Endothelial cell of umbilical vein (primary cell): ENCODE data around the gene POU2AF3.

Experiments used
- EZH2 ChIP-seq: IDR thresholded peaks from 2 replicates; pipeline ENCODE4 v1.6.1; 2012; ENCODE audit warnings: borderline replicate concordance, low read depth, mild to moderate bottlenecking, moderate library complexity, low read length, inconsistent platforms; ENCODE audit not compliant: severe bottlenecking
- FOS ChIP-seq: IDR thresholded peaks from 2 replicates; pipeline ENCODE4 v1.6.1; 2011; ENCODE audit warnings: mild to moderate bottlenecking, low read length, moderate library complexity, borderline replicate concordance; ENCODE audit not compliant: insufficient read depth
- POLR2A ChIP-seq: IDR thresholded peaks from 2 replicates; pipeline ENCODE4 v1.6.1; 2012; ENCODE audit warnings: low read depth, mild to moderate bottlenecking, control low read depth, low read length
- POLR2AphosphoS5 ChIP-seq: IDR thresholded peaks from 2 replicates; pipeline ENCODE4 v1.6.1; 2012; ENCODE audit warnings: low read depth, mild to moderate bottlenecking, control low read depth, low read length, moderate library complexity; ENCODE audit not compliant: insufficient read depth
- TF ChIP-seq, protein P1 (sequence below), 2 donors: IDR thresholded peaks; 1 replicate in 1 of 2; 2 replicates in 1 of 2; pipeline ENCODE4 v1.5.1; 2011; ENCODE audit warnings: low read length in 2 of 2, mild to moderate bottlenecking in 2 of 2, moderate library complexity in 2 of 2, control low read depth in 1 of 2, inconsistent platforms in 1 of 2, low read depth in 1 of 2; ENCODE audit not compliant: insufficient read depth in 1 of 2; ENCODE audit errors: extremely low read depth in 1 of 2
- TF ChIP-seq, protein P2 (sequence below): IDR thresholded peaks from 2 replicates; pipeline ENCODE4 v1.6.1; 2011; ENCODE audit not compliant: insufficient read depth, insufficient read length

DNA sequence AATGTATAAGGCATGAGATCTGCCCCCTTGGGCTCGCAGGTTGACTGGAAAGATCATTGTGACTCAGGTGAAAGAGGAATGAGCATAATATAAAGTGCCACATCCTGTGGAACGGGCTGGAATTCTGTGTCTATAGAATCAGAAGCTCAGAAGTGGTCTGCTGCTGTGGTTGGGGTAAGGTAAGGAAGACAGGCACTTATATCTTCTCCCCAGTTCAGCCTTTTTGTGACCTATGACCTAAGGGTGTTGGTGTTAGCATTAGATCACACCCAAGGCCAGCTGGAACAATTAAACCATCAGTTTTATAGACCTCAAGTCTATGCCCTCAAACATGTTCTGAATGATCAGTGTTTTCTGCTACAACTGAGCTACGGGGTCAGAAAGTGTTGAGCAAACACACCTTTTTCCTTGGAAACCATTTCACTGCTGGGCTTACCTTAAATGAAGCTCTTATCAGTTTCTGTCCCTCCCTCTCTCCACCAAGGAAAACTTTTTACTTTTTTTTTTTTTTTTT lies 15.7 kb upstream of the POU2AF3 start:
- TF ChIP-seq EZH2 (no peak), POLR2A (no peak), FOS (no peak), POLR2AphosphoS5 (no peak)
- TF ChIP-seq, protein P1, sequence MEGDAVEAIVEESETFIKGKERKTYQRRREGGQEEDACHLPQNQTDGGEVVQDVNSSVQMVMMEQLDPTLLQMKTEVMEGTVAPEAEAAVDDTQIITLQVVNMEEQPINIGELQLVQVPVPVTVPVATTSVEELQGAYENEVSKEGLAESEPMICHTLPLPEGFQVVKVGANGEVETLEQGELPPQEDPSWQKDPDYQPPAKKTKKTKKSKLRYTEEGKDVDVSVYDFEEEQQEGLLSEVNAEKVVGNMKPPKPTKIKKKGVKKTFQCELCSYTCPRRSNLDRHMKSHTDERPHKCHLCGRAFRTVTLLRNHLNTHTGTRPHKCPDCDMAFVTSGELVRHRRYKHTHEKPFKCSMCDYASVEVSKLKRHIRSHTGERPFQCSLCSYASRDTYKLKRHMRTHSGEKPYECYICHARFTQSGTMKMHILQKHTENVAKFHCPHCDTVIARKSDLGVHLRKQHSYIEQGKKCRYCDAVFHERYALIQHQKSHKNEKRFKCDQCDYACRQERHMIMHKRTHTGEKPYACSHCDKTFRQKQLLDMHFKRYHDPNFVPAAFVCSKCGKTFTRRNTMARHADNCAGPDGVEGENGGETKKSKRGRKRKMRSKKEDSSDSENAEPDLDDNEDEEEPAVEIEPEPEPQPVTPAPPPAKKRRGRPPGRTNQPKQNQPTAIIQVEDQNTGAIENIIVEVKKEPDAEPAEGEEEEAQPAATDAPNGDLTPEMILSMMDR (IDR thresholded peaks at IDR 0.05; ENCODE audit: extremely low read depth in 1 of 2, insufficient read depth in 1 of 2, low read depth in 1 of 2, low read length in 2 of 2) = no peak
- TF ChIP-seq, protein P2, sequence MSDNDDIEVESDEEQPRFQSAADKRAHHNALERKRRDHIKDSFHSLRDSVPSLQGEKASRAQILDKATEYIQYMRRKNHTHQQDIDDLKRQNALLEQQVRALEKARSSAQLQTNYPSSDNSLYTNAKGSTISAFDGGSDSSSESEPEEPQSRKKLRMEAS = no peak
